Endothelial cell of umbilical vein (primary cell): Measurements from ENCODE around the gene PRX. TPM values are rescaled to one million over a fixed set of nuclear protein-coding genes. Genes with fewer than 3 reads are reported as not detected.

ENCODE experiments used
- BruUV-seq: library from RNA; stranded (reverse); fragments of 400-500 nt; replicated peaks from 2 replicates; lab custom pipeline; 2021; lab: Mats Ljungman, UMichigan
- CTCF ChIA-PET: fragments of 300-600, 350-600 bp; sonication (Branson Sonifier 250); formaldehyde crosslinking; loops from one replicate; lab custom pipeline; 2021; ENCODE audit warnings: antibody characterized with exemption, inconsistent platforms; lab: Charles Lee
- POLR2A ChIA-PET: fragments of 300-600, 350-600 bp; sonication (Branson Sonifier 250); formaldehyde crosslinking; loops from one replicate; lab custom pipeline; 2021; ENCODE audit warnings: antibody characterized with exemption, inconsistent platforms; lab: Charles Lee
- DNase-seq: peaks from one replicate; pipeline ENCODE4 v3.0.0-alpha.2; 2011; ENCODE audit warnings: low read depth, low spot score
- FAIRE-seq: peaks from 2 replicates; lab custom pipeline; 2011; peaks lifted over from hg19 to GRCh38; lab: Jason Lieb, UNC
- H2AFZ ChIP-seq: 2 replicates; pipeline ENCODE4 v1.6.0; 2012; ENCODE audit warnings: low read depth, low read length, control low read depth, inconsistent platforms
- H3K27ac ChIP-seq: 2 replicates; pipeline ENCODE4 v1.5.1; 2011; ENCODE audit warnings: low read depth, mild to moderate bottlenecking, control low read depth, low read length, moderate library complexity; ENCODE audit not compliant: insufficient read depth
- H3K27me3 ChIP-seq, 2 experiments: 2 replicates each; pipeline versions ENCODE4 v1.6.0 to v1.6.1; 2011; ENCODE audit warnings: low read length in 2 of 2, mixed read lengths in 1 of 2; ENCODE audit not compliant: control insufficient read depth in 2 of 2, insufficient read depth in 2 of 2
- H3K36me3 ChIP-seq, 2 experiments: 2 replicates in 1 of 2; 3 replicates in 1 of 2; pipeline ENCODE4 v1.5.1; 2011; ENCODE audit warnings: low read length in 2 of 2, mild to moderate bottlenecking in 1 of 2, moderate library complexity in 1 of 2; ENCODE audit not compliant: control insufficient read depth in 2 of 2, insufficient read depth in 2 of 2; ENCODE audit errors: extremely low read depth in 1 of 2
- H3K4me1 ChIP-seq: 3 replicates; pipeline ENCODE4 v1.5.1; 2011; ENCODE audit warnings: mild to moderate bottlenecking, low read length; ENCODE audit not compliant: control insufficient read depth, insufficient read depth; ENCODE audit errors: extremely low read depth
- H3K4me2 ChIP-seq: 2 replicates; pipeline ENCODE4 v1.6.1; 2011; ENCODE audit warnings: low read length, control low read depth, mixed read lengths; ENCODE audit not compliant: insufficient read depth
- H3K4me3 ChIP-seq, 3 experiments: fragments of 200-600 bp in 1 of 3; sonication (generic), shearing (Covaris generic) in 1 of 3; replicated peaks in 1 of 3; 2 replicates each; pipeline ENCODE4 v1.5.1; 2011 to 2016; ENCODE audit warnings: control low read depth in 3 of 3, low read length in 3 of 3, mild to moderate bottlenecking in 2 of 3, inconsistent platforms in 1 of 3, low read depth in 1 of 3, moderate library complexity in 1 of 3; ENCODE audit not compliant: insufficient read depth in 1 of 3
- H3K79me2 ChIP-seq: 2 replicates; pipeline ENCODE4 v1.6.0; 2012; ENCODE audit warnings: low read length, inconsistent platforms; ENCODE audit not compliant: control insufficient read depth, insufficient read depth
- H3K9ac ChIP-seq: replicated peaks from 2 replicates; pipeline ENCODE3; 2011; ENCODE audit warnings: low read length, control low read depth; ENCODE audit not compliant: insufficient read depth; ENCODE audit errors: extremely low read depth
- H3K9me1 ChIP-seq: replicated peaks from 3 replicates; pipeline ENCODE4 v1.6.0; 2011; ENCODE audit warnings: mild to moderate bottlenecking, low read length; ENCODE audit not compliant: control insufficient read depth, insufficient read depth; ENCODE audit errors: extremely low read depth
- H3K9me3 ChIP-seq: replicated peaks from 2 replicates; pipeline ENCODE4 v1.5.1; 2012; ENCODE audit warnings: low read length, inconsistent platforms; ENCODE audit not compliant: control insufficient read depth, insufficient read depth
- H4K20me1 ChIP-seq: replicated peaks from 2 replicates; pipeline ENCODE3; 2011; ENCODE audit warnings: mild to moderate bottlenecking, low read length; ENCODE audit not compliant: control insufficient read depth, insufficient read depth; ENCODE audit errors: extremely low read depth
- EZH2 ChIP-seq: IDR thresholded peaks from 2 replicates; pipeline ENCODE4 v1.6.1; 2012; ENCODE audit warnings: borderline replicate concordance, low read depth, mild to moderate bottlenecking, moderate library complexity, low read length, inconsistent platforms; ENCODE audit not compliant: severe bottlenecking
- FOS ChIP-seq: IDR thresholded peaks from 2 replicates; pipeline ENCODE4 v1.6.1; 2011; ENCODE audit warnings: mild to moderate bottlenecking, low read length, moderate library complexity, borderline replicate concordance; ENCODE audit not compliant: insufficient read depth
- GATA2 ChIP-seq: IDR thresholded peaks from 2 replicates; pipeline ENCODE4 v1.7.0; 2011; ENCODE audit warnings: low read depth, mild to moderate bottlenecking, moderate library complexity, mixed read lengths, low read length; ENCODE audit not compliant: insufficient read length, insufficient read depth
- JUN ChIP-seq: IDR thresholded peaks from 2 replicates; pipeline ENCODE4 v1.6.1; 2011; ENCODE audit warnings: borderline replicate concordance, low read depth; ENCODE audit not compliant: insufficient read length, insufficient read depth
- MAX ChIP-seq: IDR thresholded peaks from 2 replicates; pipeline ENCODE4 v1.6.1; 2011; ENCODE audit not compliant: insufficient read depth, insufficient read length
- MYC ChIP-seq: IDR thresholded peaks from one replicate; pipeline ENCODE4 v1.6.1; 2011; ENCODE audit warnings: mild to moderate bottlenecking, low read depth, low read length
- POLR2A ChIP-seq: IDR thresholded peaks from 2 replicates; pipeline ENCODE4 v1.6.1; 2012; ENCODE audit warnings: low read depth, mild to moderate bottlenecking, control low read depth, low read length
- POLR2AphosphoS5 ChIP-seq: IDR thresholded peaks from 2 replicates; pipeline ENCODE4 v1.6.1; 2012; ENCODE audit warnings: low read depth, mild to moderate bottlenecking, control low read depth, low read length, moderate library complexity; ENCODE audit not compliant: insufficient read depth
- dilution Hi-C: fragments of 300-500 bp; cut with MboI; formaldehyde crosslinking; loops from one replicate; pipeline ENCODE4 v1.15.0; 2019; ENCODE audit warnings: low sequenced_read_pairs; ENCODE audit not compliant: extremely low pct_ligation_motif_present
- intact Hi-C: fragments of 100-400 bp; cut with micrococcal nuclease; formaldehyde crosslinking; loops from one replicate; pipeline ENCODE4 v1.10.0; 2022
- polyA plus RNA-seq, 4 experiments: library from polyadenylated mRNA; depleted of rRNA in 3 of 4; stranded (reverse) in 3 of 4; unstranded in 1 of 4; fragments of >200 nt; gene quantifications; 2 replicates each; pipeline versions ENCODE4 v1.2.1 to v1.2.3, GENCODE V29; 2011 to 2012; ENCODE audit warnings: missing spikeins in 1 of 4
- total RNA-seq: library from RNA; stranded (reverse); gene quantifications from 2 replicates; pipeline ENCODE4 v1.2.3, GENCODE V29; 2021
- TF ChIP-seq, protein P1 (sequence below), 2 donors: IDR thresholded peaks; 1 replicate in 1 of 2; 2 replicates in 1 of 2; pipeline ENCODE4 v1.5.1; 2011; ENCODE audit warnings: low read length in 2 of 2, mild to moderate bottlenecking in 2 of 2, moderate library complexity in 2 of 2, control low read depth in 1 of 2, inconsistent platforms in 1 of 2, low read depth in 1 of 2; ENCODE audit not compliant: insufficient read depth in 1 of 2; ENCODE audit errors: extremely low read depth in 1 of 2

Gene PRX
- total and polyA plus RNA-seq, 2 donors (not counting 3 experiments of a cell fraction or from before 2014, with no cell fraction given) = 0.80 to 1.3 TPM

- ChIA-PET CTCF (interaction anchor here (3.7 kb wide), 1 partner anchor 47 kb away, joined by 43 read pairs; the partner anchor contains the start of genes BLVRB and SPTBN4), POLR2A (no interaction called here)
- TF ChIP-seq JUN = no peak
- TF ChIP-seq FOS = no peak
- TF ChIP-seq EZH2 = no peak
- TF ChIP-seq POLR2AphosphoS5 = no peak
- TF ChIP-seq MYC = no peak
- TF ChIP-seq GATA2 = no peak
- no peak for TF ChIP-seq MAX
- TF ChIP-seq, protein P1, sequence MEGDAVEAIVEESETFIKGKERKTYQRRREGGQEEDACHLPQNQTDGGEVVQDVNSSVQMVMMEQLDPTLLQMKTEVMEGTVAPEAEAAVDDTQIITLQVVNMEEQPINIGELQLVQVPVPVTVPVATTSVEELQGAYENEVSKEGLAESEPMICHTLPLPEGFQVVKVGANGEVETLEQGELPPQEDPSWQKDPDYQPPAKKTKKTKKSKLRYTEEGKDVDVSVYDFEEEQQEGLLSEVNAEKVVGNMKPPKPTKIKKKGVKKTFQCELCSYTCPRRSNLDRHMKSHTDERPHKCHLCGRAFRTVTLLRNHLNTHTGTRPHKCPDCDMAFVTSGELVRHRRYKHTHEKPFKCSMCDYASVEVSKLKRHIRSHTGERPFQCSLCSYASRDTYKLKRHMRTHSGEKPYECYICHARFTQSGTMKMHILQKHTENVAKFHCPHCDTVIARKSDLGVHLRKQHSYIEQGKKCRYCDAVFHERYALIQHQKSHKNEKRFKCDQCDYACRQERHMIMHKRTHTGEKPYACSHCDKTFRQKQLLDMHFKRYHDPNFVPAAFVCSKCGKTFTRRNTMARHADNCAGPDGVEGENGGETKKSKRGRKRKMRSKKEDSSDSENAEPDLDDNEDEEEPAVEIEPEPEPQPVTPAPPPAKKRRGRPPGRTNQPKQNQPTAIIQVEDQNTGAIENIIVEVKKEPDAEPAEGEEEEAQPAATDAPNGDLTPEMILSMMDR (IDR thresholded peaks at IDR 0.05; ENCODE audit: extremely low read depth in 1 of 2, insufficient read depth in 1 of 2, low read depth in 1 of 2, low read length in 2 of 2) = no peak
- no peak for TF ChIP-seq POLR2A
- Histone ChIP-seq H2AFZ (no peak overlapping the region), H3K79me2 (peaks cover 9% of the 10 kb centered on the region), H3K9ac (no peak overlapping the region), H3K4me3 (no peak overlapping the region), H3K9me1 (no peaks in the 10 kb centered on the region), H3K27me3 (no peaks in the 10 kb centered on the region), H4K20me1 (no peaks in the 10 kb centered on the region), H3K27ac (no peak overlapping the region), H3K4me2 (no peak overlapping the region), H3K4me1 (peaks cover 19% of the 10 kb centered on the region), H3K36me3 (peaks cover 6 to 7% of the 10 kb centered on the region in 2 experiments), H3K9me3 (no peaks in the 10 kb centered on the region)
- dilution Hi-C loops (no loop called here), intact Hi-C loops (no loop called here)
- BruUV-seq = no TSS peak
- FAIRE-seq (no peak), DNase-seq (no peak)
Measured at GRCh38 chr19:40418040-40418439, 4.9 kb upstream of the PRX start.
